HepG2 (cell line): ENCODE data around the gene SERPINB6. TPM values are rescaled to one million over a fixed set of nuclear protein-coding genes. Genes with fewer than 3 reads are reported as not detected.

ENCODE experiments used
- ARNT2 ChIP-seq: sonication (generic); formaldehyde crosslinking; IDR thresholded peaks from 2 replicates; pipeline ENCODE4 v1.8.0; 2022; ENCODE audit warnings: mild to moderate bottlenecking, low read depth, missing genetic modification reagents, moderate library complexity
- CC2D1A ChIP-seq: sonication (generic); formaldehyde crosslinking; IDR thresholded peaks from 2 replicates; pipeline ENCODE4 v1.8.1; 2023; ENCODE audit warnings: mild to moderate bottlenecking, missing genetic modification reagents
- DMAP1 ChIP-seq: IDR thresholded peaks from 2 replicates; pipeline ENCODE4 v1.6.1; 2016
- GZF1 ChIP-seq: sonication (generic); formaldehyde crosslinking; IDR thresholded peaks from 2 replicates; pipeline ENCODE4 v1.5.1; 2020; ENCODE audit warnings: mild to moderate bottlenecking, missing genetic modification reagents
- IKZF4 ChIP-seq: sonication (generic); formaldehyde crosslinking; IDR thresholded peaks from 2 replicates; pipeline ENCODE4 v1.5.1; 2020; ENCODE audit warnings: borderline replicate concordance, mild to moderate bottlenecking, low read depth, missing genetic modification reagents; ENCODE audit errors: not compliant biosample characterization
- KMT2B ChIP-seq: IDR thresholded peaks from 2 replicates; pipeline ENCODE4 v1.6.1; 2016; ENCODE audit warnings: missing genetic modification reagents, missing compliant biosample characterization
- NR1H2 ChIP-seq: sonication (generic); formaldehyde crosslinking; IDR thresholded peaks from 2 replicates; pipeline ENCODE4 v1.8.1; 2022; ENCODE audit warnings: low read depth, missing genetic modification reagents, borderline replicate concordance
- NR2C2 ChIP-seq: sonication (generic); formaldehyde crosslinking; IDR thresholded peaks from 2 replicates; pipeline ENCODE4 v1.4.0; 2020; ENCODE audit warnings: missing genetic modification reagents, mild to moderate bottlenecking, moderate library complexity, borderline replicate concordance
- PAX8 ChIP-seq: sonication (generic); formaldehyde crosslinking; IDR thresholded peaks from 2 replicates; pipeline ENCODE4 v1.8.0; 2022; ENCODE audit warnings: mild to moderate bottlenecking, missing genetic modification reagents, borderline replicate concordance
- PRMT3 ChIP-seq: sonication (generic); formaldehyde crosslinking; IDR thresholded peaks from 2 replicates; pipeline ENCODE4 v1.8.1; 2022; ENCODE audit warnings: low read depth, mild to moderate bottlenecking, moderate library complexity, missing genetic modification reagents, borderline replicate concordance
- SOX13 ChIP-seq, 3 experiments: fragments of 450-650 bp in 1 of 3; sonication (generic) in 1 of 3; formaldehyde crosslinking in 1 of 3; IDR thresholded peaks in 2 of 3; conservative IDR thresholded peaks in 1 of 3; 2 replicates each; pipeline versions ENCODE4 v1.5.0 to v1.6.1; 2016 to 2020; ENCODE audit warnings: antibody characterized with exemption in 1 of 3, mild to moderate bottlenecking in 1 of 3, missing compliant biosample characterization in 1 of 3, missing genetic modification reagents in 1 of 3, moderate library complexity in 1 of 3
- SSRP1 ChIP-seq: IDR thresholded peaks from 2 replicates; pipeline ENCODE4 v1.6.1; 2016; ENCODE audit warnings: control low read depth
- YEATS2 ChIP-seq: sonication (generic); formaldehyde crosslinking; IDR thresholded peaks from 2 replicates; pipeline ENCODE4 v1.4.0; 2020; ENCODE audit warnings: missing genetic modification reagents, borderline replicate concordance
- ZBTB7B ChIP-seq: sonication (generic); formaldehyde crosslinking; IDR thresholded peaks from 2 replicates; pipeline ENCODE4 v1.4.0; 2020; ENCODE audit warnings: missing genetic modification reagents
- ZNF143 ChIP-seq: sonication (generic); formaldehyde crosslinking; IDR thresholded peaks from 2 replicates; pipeline ENCODE4 v1.4.0; 2020; ENCODE audit warnings: missing genetic modification reagents
- ZNF337 ChIP-seq: sonication (generic); formaldehyde crosslinking; IDR thresholded peaks from 2 replicates; pipeline ENCODE4 v1.5.1; 2020; ENCODE audit warnings: missing genetic modification reagents, low read depth, mild to moderate bottlenecking, borderline replicate concordance
- ZNF558 ChIP-seq: sonication (generic); formaldehyde crosslinking; IDR thresholded peaks from 2 replicates; pipeline ENCODE4 v1.9.0; 2022; ENCODE audit warnings: mild to moderate bottlenecking, missing genetic modification reagents, borderline replicate concordance
- ZNF747 ChIP-seq: sonication (generic); formaldehyde crosslinking; IDR thresholded peaks from 2 replicates; pipeline ENCODE4 v1.8.1; 2023; ENCODE audit warnings: missing genetic modification reagents, mild to moderate bottlenecking, borderline replicate concordance
- ZNF788 ChIP-seq: sonication (generic); formaldehyde crosslinking; IDR thresholded peaks from 2 replicates; pipeline ENCODE4 v1.5.0; 2020; ENCODE audit warnings: mild to moderate bottlenecking, missing genetic modification reagents, borderline replicate concordance
- ZSCAN12 ChIP-seq: sonication (generic); formaldehyde crosslinking; IDR thresholded peaks from 2 replicates; pipeline ENCODE4 v1.9.0; 2021; ENCODE audit warnings: mild to moderate bottlenecking, missing genetic modification reagents
- ZZZ3 ChIP-seq: sonication (generic); formaldehyde crosslinking; IDR thresholded peaks from 2 replicates; pipeline ENCODE4 v1.4.0; 2020; ENCODE audit warnings: missing genetic modification reagents, mild to moderate bottlenecking, borderline replicate concordance
- polyA plus RNA-seq, 8 experiments: library from polyadenylated mRNA; depleted of rRNA in 3 of 8; stranded (reverse) in 7 of 8; unstranded in 1 of 8; fragments of >200 nt; fragmentation: Illumina TruSeq in 4 of 8; extraction: Trizol in 4 of 8; gene quantifications; 2 replicates each; pipeline versions ENCODE4 v1.2.1 to v1.2.3, GENCODE V29; 2011 to 2016; ENCODE audit warnings: low read depth in 4 of 8, missing spikeins in 1 of 8, mixed read lengths in 1 of 8; ENCODE audit not compliant: insufficient read depth in 1 of 8
- total RNA-seq, 5 experiments: library from RNA; depleted of rRNA; stranded (reverse); fragments of >200 nt; fragmentation: Illumina TruSeq; extraction: Trizol; gene quantifications; 2 replicates each; pipeline ENCODE4 v1.2.3, GENCODE V29; 2016; ENCODE audit warnings: low read depth in 1 of 5
- TF ChIP-seq, protein P1 (sequence below): sonication (generic); formaldehyde crosslinking; IDR thresholded peaks from 2 replicates; pipeline ENCODE4 v1.5.0; 2020; ENCODE audit warnings: missing genetic modification reagents
- TF ChIP-seq, protein P2 (sequence below): fragments of 450-650 bp; IDR thresholded peaks from 2 replicates; pipeline ENCODE4 v1.6.1; 2017; ENCODE audit warnings: mild to moderate bottlenecking
- TF ChIP-seq, protein P3 (sequence below): sonication (generic); formaldehyde crosslinking; IDR thresholded peaks from 2 replicates; pipeline ENCODE4 v1.8.1; 2022; ENCODE audit warnings: mild to moderate bottlenecking, missing genetic modification reagents

SERPINB6 gene
- total and polyA plus RNA-seq, 2 of the 13 experiments (the other 11 are each of a cell fraction or from before 2014, with no cell fraction given): 38.2 to 61.3 TPM

DNA sequence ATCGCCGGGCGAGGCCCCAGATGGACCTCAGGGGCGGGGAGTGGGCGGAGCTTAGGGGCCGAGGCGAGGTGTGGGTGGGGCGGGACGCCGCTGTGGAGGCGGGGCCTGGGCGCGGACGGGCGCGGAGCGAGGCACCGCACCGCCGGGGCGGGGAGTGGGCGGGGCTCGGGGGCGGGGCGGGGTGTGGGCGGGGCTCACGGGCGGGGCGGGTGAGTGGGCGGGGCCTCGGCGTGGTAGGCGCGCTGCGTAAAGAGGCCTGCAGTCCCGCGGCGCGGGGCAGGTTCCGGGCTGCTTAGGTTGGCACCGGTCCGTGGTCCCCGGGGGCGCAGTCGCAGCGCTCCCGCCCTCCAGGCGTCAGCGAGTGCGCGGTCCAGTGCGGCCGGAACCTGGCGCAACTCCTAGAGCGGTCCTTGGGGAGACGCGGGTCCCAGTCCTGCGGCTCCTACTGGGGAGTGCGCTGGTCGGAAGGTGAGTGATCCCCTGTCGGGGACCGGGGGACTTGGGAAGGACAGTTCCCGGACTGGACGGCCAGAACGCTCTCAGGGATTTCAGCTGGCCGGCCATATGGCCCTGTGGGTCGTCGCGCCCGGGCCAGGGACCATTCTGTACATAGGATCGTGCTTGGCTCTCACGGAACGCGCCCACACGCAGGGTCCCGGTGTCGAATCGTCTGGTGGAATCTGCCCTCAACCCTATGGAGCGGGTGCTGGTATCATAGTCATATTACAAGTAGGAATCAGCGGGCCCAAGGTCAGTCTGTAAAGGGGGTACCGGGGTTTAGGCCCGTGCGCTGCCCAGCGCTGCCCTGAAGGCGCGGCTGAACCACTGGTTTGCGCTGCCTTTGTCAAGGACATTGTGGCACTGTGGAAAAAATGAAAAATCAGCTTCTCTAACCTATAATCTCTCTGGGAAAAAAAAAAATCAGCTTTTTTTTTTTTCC is 28.5 kb upstream of the SERPINB6 start, which contains the start of gene NQO2 (continued):
- TF ChIP-seq YEATS2 (CRISPR knock-in tag): peak; percentile 22; the same call in 1 of the 2 replicates
- TF ChIP-seq DMAP1 (CRISPR knock-in tag): no peak; the same call in 1 of the 2 replicates
- TF ChIP-seq ZZZ3 (CRISPR knock-in tag): peak; percentile 57; the same call in 1 of the 2 replicates
- TF ChIP-seq, protein P1, sequence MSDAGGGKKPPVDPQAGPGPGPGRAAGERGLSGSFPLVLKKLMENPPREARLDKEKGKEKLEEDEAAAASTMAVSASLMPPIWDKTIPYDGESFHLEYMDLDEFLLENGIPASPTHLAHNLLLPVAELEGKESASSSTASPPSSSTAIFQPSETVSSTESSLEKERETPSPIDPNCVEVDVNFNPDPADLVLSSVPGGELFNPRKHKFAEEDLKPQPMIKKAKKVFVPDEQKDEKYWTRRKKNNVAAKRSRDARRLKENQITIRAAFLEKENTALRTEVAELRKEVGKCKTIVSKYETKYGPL: no peak
- no peak for TF ChIP-seq SSRP1 (CRISPR knock-in tag)
- TF ChIP-seq PRMT3: peak; percentile 69; the same call in 1 of the 2 replicates
- peak; percentile 79; the same call in 1 of the 2 replicates for TF ChIP-seq ZNF747
- TF ChIP-seq SOX13 (IDR thresholded peaks at IDR 0.05): no peak
- TF ChIP-seq SOX13 (CRISPR knock-in tag; conservative IDR thresholded peaks at IDR 0.05 in 1 of 2, IDR thresholded peaks at IDR 0.05 in 1 of 2): no peak
- no peak for TF ChIP-seq ZNF337 (CRISPR knock-in tag)
- TF ChIP-seq ZNF143 (CRISPR knock-in tag): no peak
- TF ChIP-seq CC2D1A: 0 out of 2 replicates have a peak, but pooled peaks have one; percentile 3
- no peak for TF ChIP-seq ZSCAN12 (CRISPR knock-in tag)
- peak; percentile 54; the same call in 1 of the 2 replicates for TF ChIP-seq KMT2B (CRISPR knock-in tag)
- TF ChIP-seq IKZF4 (CRISPR knock-in tag): no peak
- TF ChIP-seq, protein P2, sequence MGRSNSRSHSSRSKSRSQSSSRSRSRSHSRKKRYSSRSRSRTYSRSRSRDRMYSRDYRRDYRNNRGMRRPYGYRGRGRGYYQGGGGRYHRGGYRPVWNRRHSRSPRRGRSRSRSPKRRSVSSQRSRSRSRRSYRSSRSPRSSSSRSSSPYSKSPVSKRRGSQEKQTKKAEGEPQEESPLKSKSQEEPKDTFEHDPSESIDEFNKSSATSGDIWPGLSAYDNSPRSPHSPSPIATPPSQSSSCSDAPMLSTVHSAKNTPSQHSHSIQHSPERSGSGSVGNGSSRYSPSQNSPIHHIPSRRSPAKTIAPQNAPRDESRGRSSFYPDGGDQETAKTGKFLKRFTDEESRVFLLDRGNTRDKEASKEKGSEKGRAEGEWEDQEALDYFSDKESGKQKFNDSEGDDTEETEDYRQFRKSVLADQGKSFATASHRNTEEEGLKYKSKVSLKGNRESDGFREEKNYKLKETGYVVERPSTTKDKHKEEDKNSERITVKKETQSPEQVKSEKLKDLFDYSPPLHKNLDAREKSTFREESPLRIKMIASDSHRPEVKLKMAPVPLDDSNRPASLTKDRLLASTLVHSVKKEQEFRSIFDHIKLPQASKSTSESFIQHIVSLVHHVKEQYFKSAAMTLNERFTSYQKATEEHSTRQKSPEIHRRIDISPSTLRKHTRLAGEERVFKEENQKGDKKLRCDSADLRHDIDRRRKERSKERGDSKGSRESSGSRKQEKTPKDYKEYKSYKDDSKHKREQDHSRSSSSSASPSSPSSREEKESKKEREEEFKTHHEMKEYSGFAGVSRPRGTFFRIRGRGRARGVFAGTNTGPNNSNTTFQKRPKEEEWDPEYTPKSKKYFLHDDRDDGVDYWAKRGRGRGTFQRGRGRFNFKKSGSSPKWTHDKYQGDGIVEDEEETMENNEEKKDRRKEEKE: no peak
- TF ChIP-seq GZF1 (CRISPR knock-in tag): peak; percentile 88
- 0 out of 2 replicates have a peak, but pooled peaks have one; percentile 59 for TF ChIP-seq ZBTB7B (CRISPR knock-in tag)
- TF ChIP-seq NR2C2 (CRISPR knock-in tag): 0 out of 2 replicates have a peak, but pooled peaks have one; percentile 5
- TF ChIP-seq NR1H2 (CRISPR knock-in tag): peak; percentile 84; the same call in 1 of the 2 replicates
- TF ChIP-seq, protein P3, sequence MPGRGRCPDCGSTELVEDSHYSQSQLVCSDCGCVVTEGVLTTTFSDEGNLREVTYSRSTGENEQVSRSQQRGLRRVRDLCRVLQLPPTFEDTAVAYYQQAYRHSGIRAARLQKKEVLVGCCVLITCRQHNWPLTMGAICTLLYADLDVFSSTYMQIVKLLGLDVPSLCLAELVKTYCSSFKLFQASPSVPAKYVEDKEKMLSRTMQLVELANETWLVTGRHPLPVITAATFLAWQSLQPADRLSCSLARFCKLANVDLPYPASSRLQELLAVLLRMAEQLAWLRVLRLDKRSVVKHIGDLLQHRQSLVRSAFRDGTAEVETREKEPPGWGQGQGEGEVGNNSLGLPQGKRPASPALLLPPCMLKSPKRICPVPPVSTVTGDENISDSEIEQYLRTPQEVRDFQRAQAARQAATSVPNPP: no peak
- TF ChIP-seq ZNF788 (CRISPR knock-in tag): no peak; the same call in 1 of the 2 replicates
- TF ChIP-seq ZNF558 (CRISPR knock-in tag): no peak; the same call in 1 of the 2 replicates
- TF ChIP-seq ARNT2: peak; percentile 52; the same call in 1 of the 2 replicates
- no peak for TF ChIP-seq PAX8 (CRISPR knock-in tag)
